HepG2 (cell line): ENCODE results near the gene TMEM38A. TPM values are rescaled to one million over a fixed set of nuclear protein-coding genes. Genes with fewer than 3 reads are reported as not detected.

Experiments used
- ARNT2 ChIP-seq: sonication (generic); formaldehyde crosslinking; IDR thresholded peaks from 2 replicates; pipeline ENCODE4 v1.8.0; 2022; ENCODE audit warnings: mild to moderate bottlenecking, low read depth, missing genetic modification reagents, moderate library complexity
- CHD4 ChIP-seq: fragments of 200-600 bp; sonication (generic); IDR thresholded peaks from 2 replicates; pipeline ENCODE4 v1.7.0; 2017; ENCODE audit warnings: mild to moderate bottlenecking, low read length, borderline replicate concordance
- ELF3 ChIP-seq: IDR thresholded peaks from 2 replicates; pipeline ENCODE4 v1.6.1; 2016; ENCODE audit warnings: missing genetic modification reagents, missing compliant biosample characterization
- ERF ChIP-seq: IDR thresholded peaks from 2 replicates; pipeline ENCODE4 v1.6.1; 2018; ENCODE audit warnings: missing biosample characterization, missing genetic modification reagents
- ETV6 ChIP-seq: sonication (generic); formaldehyde crosslinking; conservative IDR thresholded peaks from 2 replicates; pipeline ENCODE4 v1.4.0; 2020; ENCODE audit warnings: missing genetic modification reagents
- FOXP1 ChIP-seq, 2 experiments: fragments of 450-650 bp in 1 of 2; IDR thresholded peaks; 2 replicates each; pipeline ENCODE4 v1.6.1; 2017 to 2018; ENCODE audit warnings: antibody characterized with exemption in 1 of 2
- HDAC1 ChIP-seq: sonication (generic); formaldehyde crosslinking; IDR thresholded peaks from 2 replicates; pipeline ENCODE4 v1.5.1; 2020; ENCODE audit warnings: mild to moderate bottlenecking, missing genetic modification reagents
- HNRNPL ChIP-seq: fragments of 200-400 bp; formaldehyde crosslinking; IDR thresholded peaks from 2 replicates; pipeline ENCODE4 v1.6.1; 2017; ENCODE audit warnings: mild to moderate bottlenecking, low read depth, low read length
- IKZF1 ChIP-seq: fragments of 450-650 bp; IDR thresholded peaks from 2 replicates; pipeline ENCODE4 v1.7.1; 2016
- KLF13 ChIP-seq: sonication (generic); formaldehyde crosslinking; IDR thresholded peaks from 2 replicates; pipeline ENCODE4 v1.4.0; 2020; ENCODE audit warnings: mild to moderate bottlenecking, missing genetic modification reagents
- KMT2A ChIP-seq: sonication (generic); formaldehyde crosslinking; IDR thresholded peaks from 2 replicates; pipeline ENCODE4 v1.4.0; 2020; ENCODE audit warnings: missing genetic modification reagents
- PPARG ChIP-seq: conservative IDR thresholded peaks from 2 replicates; pipeline ENCODE4 v1.6.1; 2016; ENCODE audit warnings: missing biosample characterization, missing genetic modification reagents
- RAD21 ChIP-seq: fragments of 450-650 bp; formaldehyde crosslinking; IDR thresholded peaks from 2 replicates; pipeline ENCODE4 v1.5.0; 2020; ENCODE audit warnings: mild to moderate bottlenecking
- RCOR2 ChIP-seq: IDR thresholded peaks from 2 replicates; pipeline ENCODE4 v1.6.1; 2016; ENCODE audit warnings: missing biosample characterization, missing genetic modification reagents
- RFXAP ChIP-seq: sonication (generic); formaldehyde crosslinking; IDR thresholded peaks from 2 replicates; pipeline ENCODE4 v1.4.0; 2020; ENCODE audit warnings: missing genetic modification reagents, borderline replicate concordance
- SETDB1 ChIP-seq: sonication (generic); formaldehyde crosslinking; IDR thresholded peaks from 2 replicates; pipeline ENCODE4 v1.5.1; 2020; ENCODE audit warnings: missing genetic modification reagents, mild to moderate bottlenecking, borderline replicate concordance
- SMAD3 ChIP-seq: sonication (generic); formaldehyde crosslinking; IDR thresholded peaks from 2 replicates; pipeline ENCODE4 v1.4.0; 2020; ENCODE audit warnings: missing genetic modification reagents
- TBX3 ChIP-seq: fragments of 450-650 bp; IDR thresholded peaks from 2 replicates; pipeline ENCODE4 v1.6.1; 2017; ENCODE audit warnings: antibody characterized with exemption, mild to moderate bottlenecking, inconsistent platforms, borderline replicate concordance
- TCF7 ChIP-seq: sonication (generic); IDR thresholded peaks from 2 replicates; pipeline ENCODE4 v1.6.1; 2016; ENCODE audit warnings: antibody characterized with exemption, low read depth
- XRCC5 ChIP-seq: fragments of 200-400 bp; formaldehyde crosslinking; optimal IDR thresholded peaks from 2 replicates; pipeline ENCODE3; 2017; ENCODE audit warnings: mild to moderate bottlenecking, low read length
- ZNF230 ChIP-seq: sonication (generic); formaldehyde crosslinking; IDR thresholded peaks from 2 replicates; pipeline ENCODE4 v1.4.0; 2020; ENCODE audit warnings: mild to moderate bottlenecking, missing genetic modification reagents
- ZNF274 ChIP-seq: sonication (generic); formaldehyde crosslinking; IDR thresholded peaks from 2 replicates; pipeline ENCODE4 v1.5.1; 2020; ENCODE audit warnings: mild to moderate bottlenecking, missing genetic modification reagents
- ZNF788 ChIP-seq: sonication (generic); formaldehyde crosslinking; IDR thresholded peaks from 2 replicates; pipeline ENCODE4 v1.5.0; 2020; ENCODE audit warnings: mild to moderate bottlenecking, missing genetic modification reagents, borderline replicate concordance
- ZNF891 ChIP-seq: sonication (generic); formaldehyde crosslinking; IDR thresholded peaks from 2 replicates; pipeline ENCODE4 v1.5.0; 2020; ENCODE audit warnings: mild to moderate bottlenecking, missing genetic modification reagents
- ZSCAN9 ChIP-seq: IDR thresholded peaks from 2 replicates; pipeline ENCODE4 v1.6.1; 2016; ENCODE audit warnings: borderline replicate concordance
- polyA plus RNA-seq, 8 experiments: library from polyadenylated mRNA; depleted of rRNA in 3 of 8; stranded (reverse) in 7 of 8; unstranded in 1 of 8; fragments of >200 nt; fragmentation: Illumina TruSeq in 4 of 8; extraction: Trizol in 4 of 8; gene quantifications; 2 replicates each; pipeline versions ENCODE4 v1.2.1 to v1.2.3, GENCODE V29; 2011 to 2016; ENCODE audit warnings: low read depth in 4 of 8, missing spikeins in 1 of 8, mixed read lengths in 1 of 8; ENCODE audit not compliant: insufficient read depth in 1 of 8
- total RNA-seq, 5 experiments: library from RNA; depleted of rRNA; stranded (reverse); fragments of >200 nt; fragmentation: Illumina TruSeq; extraction: Trizol; gene quantifications; 2 replicates each; pipeline ENCODE4 v1.2.3, GENCODE V29; 2016; ENCODE audit warnings: low read depth in 1 of 5
- TF ChIP-seq, protein P1 (sequence below): sonication (generic); formaldehyde crosslinking; IDR thresholded peaks from 2 replicates; pipeline ENCODE4 v1.5.1; 2020; ENCODE audit warnings: mild to moderate bottlenecking, missing genetic modification reagents, moderate library complexity
- TF ChIP-seq, protein P2 (sequence below): IDR thresholded peaks from 2 replicates; pipeline ENCODE4 v1.6.1; 2016; ENCODE audit warnings: mild to moderate bottlenecking, missing biosample characterization, missing genetic modification reagents
- TF ChIP-seq, protein P3 (sequence below): sonication (generic); formaldehyde crosslinking; IDR thresholded peaks from 2 replicates; pipeline ENCODE4 v1.5.1; 2020; ENCODE audit warnings: missing genetic modification reagents, mild to moderate bottlenecking, borderline replicate concordance

TMEM38A gene
- total and polyA plus RNA-seq, 2 of the 13 experiments (the other 11 are each of a cell fraction or from before 2014, with no cell fraction given), result 4.8 to 6.8 TPM

DNA sequence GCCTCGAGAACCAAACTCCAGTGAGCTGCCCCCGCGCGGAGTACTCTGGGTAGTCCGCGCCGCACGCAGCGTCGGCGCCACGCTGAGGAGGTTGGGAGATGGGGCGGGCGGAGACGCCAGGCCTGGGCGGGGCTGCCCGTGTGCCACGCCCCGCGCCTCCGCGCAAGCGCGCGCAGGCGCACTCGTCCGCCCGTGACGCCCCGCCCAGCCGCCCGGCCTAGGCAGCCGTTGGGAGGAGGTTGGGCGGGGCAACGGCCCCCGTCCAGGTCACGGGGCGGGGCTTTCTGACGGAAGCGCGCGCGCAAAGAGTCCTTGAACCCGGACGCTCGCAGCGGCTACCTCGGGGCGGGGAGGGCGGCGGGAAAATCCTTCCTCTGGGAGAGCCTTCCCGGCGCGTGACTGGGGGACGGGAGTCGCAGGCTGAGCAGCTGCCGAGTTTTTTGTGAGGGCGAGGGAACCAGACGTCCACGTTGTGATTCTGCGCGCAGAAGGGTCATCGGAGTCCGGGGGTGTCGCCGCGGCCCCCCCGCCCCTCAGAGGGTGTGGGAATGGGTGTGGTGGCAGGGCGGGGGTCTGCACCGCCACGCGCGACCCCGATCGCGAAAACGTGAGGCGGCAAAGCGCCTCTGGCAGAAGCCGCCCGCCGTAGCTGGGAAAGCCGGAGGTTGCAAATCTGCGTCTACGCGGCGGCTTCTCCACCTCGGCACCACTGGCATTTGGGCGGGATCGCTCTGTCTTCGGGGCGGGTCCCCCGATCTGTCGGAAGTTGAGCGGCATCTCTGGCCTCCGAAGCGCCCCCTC is 32.6 kb upstream of the TMEM38A start, which contains the start of gene MED26 (continued):
- TF ChIP-seq, protein P1, sequence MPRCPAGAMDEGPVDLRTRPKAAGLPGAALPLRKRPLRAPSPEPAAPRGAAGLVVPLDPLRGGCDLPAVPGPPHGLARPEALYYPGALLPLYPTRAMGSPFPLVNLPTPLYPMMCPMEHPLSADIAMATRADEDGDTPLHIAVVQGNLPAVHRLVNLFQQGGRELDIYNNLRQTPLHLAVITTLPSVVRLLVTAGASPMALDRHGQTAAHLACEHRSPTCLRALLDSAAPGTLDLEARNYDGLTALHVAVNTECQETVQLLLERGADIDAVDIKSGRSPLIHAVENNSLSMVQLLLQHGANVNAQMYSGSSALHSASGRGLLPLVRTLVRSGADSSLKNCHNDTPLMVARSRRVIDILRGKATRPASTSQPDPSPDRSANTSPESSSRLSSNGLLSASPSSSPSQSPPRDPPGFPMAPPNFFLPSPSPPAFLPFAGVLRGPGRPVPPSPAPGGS (CRISPR knock-in tag), result peak; percentile 47; the same call in 1 of the 2 replicates
- TF ChIP-seq PPARG (no peak), ARNT2 (0 out of 2 replicates have a peak, but pooled peaks have one; percentile 68), TBX3 (no peak), XRCC5 (no peak), HNRNPL (no peak), TCF7 (no peak), ZNF891 (CRISPR knock-in tag) (no peak), FOXP1 (IDR thresholded peaks at IDR 0.05) (no peak), FOXP1 (CRISPR knock-in tag; IDR thresholded peaks at IDR 0.05) (no peak), ZNF788 (CRISPR knock-in tag) (peak; percentile 83; the same call in 1 of the 2 replicates), KLF13 (0 out of 2 replicates have a peak, but pooled peaks have one; percentile 43), ZSCAN9 (CRISPR knock-in tag) (no peak), ETV6 (CRISPR knock-in tag) (0 out of 2 replicates have a peak, but pooled peaks have one; percentile 54), ZNF274 (CRISPR knock-in tag) (peak; percentile 57; the same call in 1 of the 2 replicates), RCOR2 (CRISPR knock-in tag) (no peak), ZNF230 (CRISPR knock-in tag) (0 out of 2 replicates have a peak, but pooled peaks have one; percentile 80), ERF (CRISPR knock-in tag) (peak; percentile 17; the same call in 1 of the 2 replicates), IKZF1 (no peak), ELF3 (CRISPR knock-in tag) (peak; percentile 59; the same call in 1 of the 2 replicates), CHD4 (no peak), SETDB1 (CRISPR knock-in tag) (no peak), HDAC1 (CRISPR knock-in tag) (peak; percentile 81), RFXAP (CRISPR knock-in tag) (peak; percentile 73; the same call in 1 of the 2 replicates), SMAD3 (0 out of 2 replicates have a peak, but pooled peaks have one; percentile 2), RAD21 (CRISPR knock-in tag) (peak; percentile 52), KMT2A (peak; percentile 79)
- TF ChIP-seq, protein P2, sequence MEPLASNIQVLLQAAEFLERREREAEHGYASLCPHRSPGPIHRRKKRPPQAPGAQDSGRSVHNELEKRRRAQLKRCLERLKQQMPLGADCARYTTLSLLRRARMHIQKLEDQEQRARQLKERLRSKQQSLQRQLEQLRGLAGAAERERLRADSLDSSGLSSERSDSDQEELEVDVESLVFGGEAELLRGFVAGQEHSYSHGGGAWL (CRISPR knock-in tag), result peak; percentile 54; the same call in 1 of the 2 replicates
- TF ChIP-seq, protein P3, sequence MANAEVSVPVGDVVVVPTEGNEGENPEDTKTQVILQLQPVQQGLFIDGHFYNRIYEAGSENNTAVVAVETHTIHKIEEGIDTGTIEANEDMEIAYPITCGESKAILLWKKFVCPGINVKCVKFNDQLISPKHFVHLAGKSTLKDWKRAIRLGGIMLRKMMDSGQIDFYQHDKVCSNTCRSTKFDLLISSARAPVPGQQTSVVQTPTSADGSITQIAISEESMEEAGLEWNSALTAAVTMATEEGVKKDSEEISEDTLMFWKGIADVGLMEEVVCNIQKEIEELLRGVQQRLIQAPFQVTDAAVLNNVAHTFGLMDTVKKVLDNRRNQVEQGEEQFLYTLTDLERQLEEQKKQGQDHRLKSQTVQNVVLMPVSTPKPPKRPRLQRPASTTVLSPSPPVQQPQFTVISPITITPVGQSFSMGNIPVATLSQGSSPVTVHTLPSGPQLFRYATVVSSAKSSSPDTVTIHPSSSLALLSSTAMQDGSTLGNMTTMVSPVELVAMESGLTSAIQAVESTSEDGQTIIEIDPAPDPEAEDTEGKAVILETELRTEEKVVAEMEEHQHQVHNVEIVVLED, result peak; percentile 94
